GM23248 (cell line): ENCODE measurements around the gene KRT3.

Experiments used
- EZH2 ChIP-seq: fragments of 200-600 bp; sonication (generic); IDR thresholded peaks from 2 replicates; pipeline ENCODE4 v1.6.1; 2018; ENCODE audit warnings: antibody characterized with exemption, mild to moderate bottlenecking; ENCODE audit not compliant: insufficient read depth, poor library complexity, severe bottlenecking
- EZH2phosphoT487 ChIP-seq: fragments of 200-600 bp; sonication (generic); IDR thresholded peaks from 2 replicates; pipeline ENCODE4 v1.6.1; 2018; ENCODE audit warnings: antibody characterized with exemption, moderate library complexity, mild to moderate bottlenecking, low read depth; ENCODE audit not compliant: insufficient read depth

DNA sequence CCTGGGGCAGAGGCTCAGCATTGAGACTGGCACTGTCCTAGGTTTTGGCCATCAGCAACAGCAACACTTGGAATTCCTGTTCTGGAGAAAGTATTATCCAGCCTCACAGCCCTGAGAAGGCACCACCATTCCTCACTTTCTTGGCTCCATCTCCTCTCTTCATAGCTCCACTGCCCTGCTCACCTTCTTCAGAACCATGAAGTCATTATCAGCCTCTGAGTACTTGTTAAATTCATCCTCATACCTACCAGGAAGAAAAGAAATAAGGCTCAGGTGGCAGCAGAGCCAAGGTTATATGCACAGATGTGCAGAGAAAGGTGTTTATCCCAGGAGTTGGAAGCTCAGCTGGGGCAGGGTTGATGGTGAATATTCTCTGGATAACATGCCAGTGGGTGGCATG is 44.1 kb downstream of the KRT3 start:
- TF ChIP-seq EZH2, result no peak
- no peak for TF ChIP-seq EZH2phosphoT487
